GM18498 (cell line): ENCODE results near the gene SCARF2.
"Not testable (repeated sequence)": the region's sequence is repeated elsewhere in the genome, so short reads cannot be mapped to it uniquely, and the experiment has no call there.

ENCODE experiments used
- ATAC-seq: cut with Tn5 transposase; IDR thresholded peaks from one replicate; pipeline ENCODE4 v1.9.1; 2021; ENCODE audit warnings: mild to moderate bottlenecking, moderate library complexity; ENCODE audit not compliant: unreplicated experiment

The SCARF2 gene

GRCh38 chr22:20463324-20464095 lies 25.9 kb upstream of the SCARF2 start:
- no peak for ATAC-seq

- ATAC-seq: no peak
These were observed 22.2 kb upstream of the SCARF2 start for GRCh38 chr22:20459862-20460261.

GRCh38 chr22:20459152-20459542 lies 21.5 kb upstream of the SCARF2 start:
- no peak for ATAC-seq

- ATAC-seq: no peak
These were observed 21.0 kb upstream of the SCARF2 start for GRCh38 chr22:20458530-20459151.

- no peak for ATAC-seq
These were observed 20.0 kb upstream of the SCARF2 start for GRCh38 chr22:20457506-20458240.

GRCh38 chr22:20456722-20457076 lies 19.1 kb upstream of the SCARF2 start:
- no peak for ATAC-seq

GRCh38 chr22:20456064-20456721 lies 18.6 kb upstream of the SCARF2 start:
- no peak for ATAC-seq

GRCh38 chr22:20455709-20456063 lies 18.1 kb upstream of the SCARF2 start:
- no peak for ATAC-seq

GRCh38 chr22:20453222-20453621 lies 15.6 kb upstream of the SCARF2 start:
- no peak for ATAC-seq

- ATAC-seq: no peak
These were observed 14.3 kb upstream of the SCARF2 start for GRCh38 chr22:20451920-20452319.

- ATAC-seq: not testable (repeated sequence)
These were observed 13.6 kb upstream of the SCARF2 start for GRCh38 chr22:20451129-20451778.

- ATAC-seq: no peak
These were observed 12.9 kb upstream of the SCARF2 start for GRCh38 chr22:20450551-20450906.

GRCh38 chr22:20449819-20450550 lies 12.4 kb upstream of the SCARF2 start:
- no peak for ATAC-seq

- no peak for ATAC-seq
These were observed 11.0 kb upstream of the SCARF2 start for GRCh38 chr22:20448630-20449029.

- no peak for ATAC-seq
These were observed 8.9 kb upstream of the SCARF2 start for GRCh38 chr22:20446383-20446970.

- ATAC-seq: no peak
These were observed 6.7 kb upstream of the SCARF2 start for GRCh38 chr22:20444325-20444724.

GRCh38 chr22:20442485-20443284 lies 5.1 kb upstream of the SCARF2 start:
- no peak for ATAC-seq

- ATAC-seq: no peak
These were observed 4.2 kb upstream of the SCARF2 start for GRCh38 chr22:20441631-20442484.
